Glutamatergic neuron (in vitro differentiated cells): ENCODE results near the gene WASF1. TPM values are rescaled to one million over a fixed set of nuclear protein-coding genes. Genes with fewer than 3 reads are reported as not detected.

ENCODE experiments used
- DNase-seq: peaks from one replicate; pipeline ENCODE4 v3.0.0; 2022
- H3K27ac Mint-ChIP-seq: one replicate; pipeline ENCODE4 v1.8.0; 2020; ENCODE audit warnings: mild to moderate bottlenecking, mixed read lengths, inconsistent platforms; ENCODE audit not compliant: unreplicated experiment
- H3K27me3 Mint-ChIP-seq: one replicate; pipeline ENCODE4 v1.8.0; 2020; ENCODE audit warnings: mild to moderate bottlenecking, moderate library complexity, mixed read lengths, inconsistent platforms; ENCODE audit not compliant: unreplicated experiment
- H3K36me3 Mint-ChIP-seq: one replicate; pipeline ENCODE4 v1.8.0; 2020; ENCODE audit warnings: mild to moderate bottlenecking, mixed read lengths, inconsistent platforms; ENCODE audit not compliant: unreplicated experiment
- H3K4me1 Mint-ChIP-seq: one replicate; pipeline ENCODE4 v1.8.0; 2020; ENCODE audit warnings: mild to moderate bottlenecking, low read depth, mixed read lengths, inconsistent platforms; ENCODE audit not compliant: unreplicated experiment
- H3K4me3 Mint-ChIP-seq: one replicate; pipeline ENCODE4 v1.8.0; 2020; ENCODE audit warnings: mild to moderate bottlenecking, mixed read lengths, inconsistent platforms; ENCODE audit not compliant: unreplicated experiment
- H3K9me3 Mint-ChIP-seq: one replicate; pipeline ENCODE4 v1.8.0; 2020; ENCODE audit warnings: mild to moderate bottlenecking, moderate library complexity, mixed read lengths, inconsistent platforms; ENCODE audit not compliant: unreplicated experiment
- total RNA-seq: library from RNA; stranded (reverse); fragmentation: NEBNext Ultra II Directional; extraction: Animal tissue kit (Norgen Biotek cat#: 25700); gene quantifications from one replicate; pipeline ENCODE4 v1.2.1, GENCODE V29; 2021; ENCODE audit not compliant: unreplicated experiment
- TF ChIP-seq, protein P1 (sequence below): fragments of 200-600 bp; sonication (generic); IDR thresholded peaks from one replicate; pipeline ENCODE4 v1.5.0; 2021; ENCODE audit not compliant: partially characterized antibody, unreplicated experiment

Gene WASF1
- total RNA-seq, 1 donor from 2014 or later: 92.7 TPM

DNA sequence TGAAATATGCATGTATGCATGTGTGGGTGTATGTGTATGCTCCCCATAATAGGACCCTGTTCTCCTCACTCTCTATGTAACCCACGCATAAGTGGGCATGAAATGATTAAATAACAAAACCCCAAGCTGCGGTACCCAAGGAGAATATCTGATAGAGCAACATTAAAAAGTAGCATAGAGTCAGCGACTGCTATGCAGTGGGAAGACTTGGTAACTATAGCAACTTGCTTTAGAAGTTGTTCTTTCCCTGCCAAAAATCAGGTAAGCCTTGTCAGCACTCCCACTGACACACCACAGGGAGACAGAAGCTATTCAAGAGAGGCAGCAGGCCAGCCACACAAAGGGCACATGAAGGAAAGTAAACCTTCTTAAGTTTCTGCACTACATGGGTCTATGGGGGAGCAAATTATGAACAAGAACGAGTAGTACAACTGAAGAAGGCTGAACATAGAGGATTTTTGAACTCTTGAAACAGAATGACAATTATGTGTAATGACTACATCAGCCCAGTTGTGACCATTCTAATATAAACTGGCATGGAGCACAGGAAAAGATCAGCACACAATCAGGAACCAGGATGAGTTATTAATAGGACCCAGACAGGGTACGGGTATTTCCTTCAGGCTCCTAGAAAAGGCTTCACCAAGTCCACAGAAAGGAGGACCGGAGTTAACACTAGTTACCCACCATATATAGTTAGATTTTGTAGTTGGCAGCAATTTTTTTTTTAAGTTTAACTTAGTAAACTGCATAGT lies 111.5 kb downstream of the WASF1 start:
- no peak overlapping the region for H3K27ac Mint-ChIP-seq

DNA sequence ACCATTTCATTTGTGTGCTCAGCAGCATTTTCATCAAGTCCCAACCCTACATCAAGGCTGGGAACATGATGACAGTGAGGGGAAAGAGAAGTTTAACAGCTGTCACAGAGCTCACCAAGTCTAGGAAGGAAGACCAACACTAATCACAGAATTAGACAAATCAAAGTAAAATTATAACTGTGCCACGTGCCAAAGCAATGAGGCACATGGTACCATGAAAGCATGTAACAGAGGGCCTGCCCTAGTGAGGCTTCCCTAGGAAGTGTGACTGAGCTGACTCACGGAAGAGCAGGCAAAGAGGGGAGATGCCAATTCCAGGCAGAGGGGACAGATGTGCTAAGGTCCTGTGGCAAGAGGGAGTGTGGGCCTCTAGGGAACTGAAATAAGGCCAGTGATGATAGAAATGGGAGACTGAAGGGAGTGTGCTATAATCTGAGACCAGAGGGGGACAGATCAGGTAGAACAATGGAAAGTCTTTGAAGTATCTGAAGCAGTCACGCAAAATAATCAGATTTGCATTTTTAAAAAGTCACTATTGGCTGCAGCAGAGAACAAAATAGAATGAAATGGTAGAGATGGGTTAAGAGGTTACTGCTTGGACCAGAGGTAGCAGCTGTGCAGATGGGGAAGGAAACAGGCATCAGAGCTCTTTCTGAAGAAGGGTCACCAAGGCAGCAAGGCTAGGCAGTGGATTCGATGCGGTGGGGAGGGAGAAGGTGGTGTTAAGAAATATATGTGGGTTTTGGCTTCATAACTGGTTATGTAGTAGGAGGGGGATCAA lies 114.5 kb downstream of the WASF1 start:
- no peaks in the 10 kb centered on the region for H3K36me3 Mint-ChIP-seq
- H3K27me3 Mint-ChIP-seq: peaks cover 3% of the 10 kb centered on the region
- H3K4me3 Mint-ChIP-seq: no peak overlapping the region
- no peak overlapping the region for H3K27ac Mint-ChIP-seq
- H3K9me3 Mint-ChIP-seq: peaks cover 1% of the 10 kb centered on the region
- H3K4me1 Mint-ChIP-seq: no peaks in the 10 kb centered on the region
- TF ChIP-seq, protein P1, sequence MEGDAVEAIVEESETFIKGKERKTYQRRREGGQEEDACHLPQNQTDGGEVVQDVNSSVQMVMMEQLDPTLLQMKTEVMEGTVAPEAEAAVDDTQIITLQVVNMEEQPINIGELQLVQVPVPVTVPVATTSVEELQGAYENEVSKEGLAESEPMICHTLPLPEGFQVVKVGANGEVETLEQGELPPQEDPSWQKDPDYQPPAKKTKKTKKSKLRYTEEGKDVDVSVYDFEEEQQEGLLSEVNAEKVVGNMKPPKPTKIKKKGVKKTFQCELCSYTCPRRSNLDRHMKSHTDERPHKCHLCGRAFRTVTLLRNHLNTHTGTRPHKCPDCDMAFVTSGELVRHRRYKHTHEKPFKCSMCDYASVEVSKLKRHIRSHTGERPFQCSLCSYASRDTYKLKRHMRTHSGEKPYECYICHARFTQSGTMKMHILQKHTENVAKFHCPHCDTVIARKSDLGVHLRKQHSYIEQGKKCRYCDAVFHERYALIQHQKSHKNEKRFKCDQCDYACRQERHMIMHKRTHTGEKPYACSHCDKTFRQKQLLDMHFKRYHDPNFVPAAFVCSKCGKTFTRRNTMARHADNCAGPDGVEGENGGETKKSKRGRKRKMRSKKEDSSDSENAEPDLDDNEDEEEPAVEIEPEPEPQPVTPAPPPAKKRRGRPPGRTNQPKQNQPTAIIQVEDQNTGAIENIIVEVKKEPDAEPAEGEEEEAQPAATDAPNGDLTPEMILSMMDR: no peak
- no peak for DNase-seq

More for the DNA sequence above, 111.5 kb downstream of the WASF1 start:
- no peaks in the 10 kb centered on the region for H3K36me3 Mint-ChIP-seq
- H3K27me3 Mint-ChIP-seq: peaks cover 3% of the 10 kb centered on the region
- DNase-seq: no peak
- H3K4me3 Mint-ChIP-seq: no peak overlapping the region
- TF ChIP-seq, protein P1: no peak
- H3K4me1 Mint-ChIP-seq: no peaks in the 10 kb centered on the region
- peaks cover 1% of the 10 kb centered on the region for H3K9me3 Mint-ChIP-seq

DNA sequence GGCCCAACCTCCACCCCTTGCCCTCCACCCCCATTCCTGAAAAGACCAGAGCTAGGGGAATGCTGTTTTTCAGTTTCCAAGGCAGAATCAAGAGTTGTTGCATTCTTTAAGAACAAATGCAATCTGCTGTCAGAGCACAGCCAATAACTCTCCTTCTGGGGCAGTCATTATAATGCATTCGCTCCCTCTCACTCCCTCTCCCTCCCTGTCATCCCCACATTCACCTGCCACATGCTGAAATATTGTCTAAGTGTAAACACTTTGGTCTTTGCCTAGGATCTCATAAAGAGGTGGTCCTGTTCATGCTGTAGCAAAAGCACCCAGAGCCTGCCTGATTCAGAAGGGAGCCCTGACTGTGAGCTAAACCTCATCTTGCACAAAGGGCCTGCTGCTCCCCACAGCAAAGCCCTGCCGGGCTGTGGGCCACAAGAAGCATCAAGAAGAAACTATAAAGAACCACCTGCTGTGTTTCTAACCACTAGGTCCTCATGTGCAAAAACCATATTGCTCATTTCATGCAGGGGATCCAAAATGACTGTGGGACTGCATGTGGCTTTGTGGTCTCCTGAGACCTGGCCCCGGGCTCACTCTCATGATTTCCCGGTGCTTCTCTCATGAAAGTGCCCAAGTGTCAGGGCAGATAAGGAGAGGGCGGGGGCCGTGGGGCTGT lies 115.7 kb downstream of the WASF1 start:
- peaks cover 3% of the 10 kb centered on the region for H3K27me3 Mint-ChIP-seq
- no peak overlapping the region for H3K27ac Mint-ChIP-seq
- DNase-seq: no peak
- no peaks in the 10 kb centered on the region for H3K36me3 Mint-ChIP-seq
- TF ChIP-seq, protein P1: no peak
- H3K4me1 Mint-ChIP-seq: no peaks in the 10 kb centered on the region
- no peaks in the 10 kb centered on the region for H3K9me3 Mint-ChIP-seq
- no peak overlapping the region for H3K4me3 Mint-ChIP-seq

DNA sequence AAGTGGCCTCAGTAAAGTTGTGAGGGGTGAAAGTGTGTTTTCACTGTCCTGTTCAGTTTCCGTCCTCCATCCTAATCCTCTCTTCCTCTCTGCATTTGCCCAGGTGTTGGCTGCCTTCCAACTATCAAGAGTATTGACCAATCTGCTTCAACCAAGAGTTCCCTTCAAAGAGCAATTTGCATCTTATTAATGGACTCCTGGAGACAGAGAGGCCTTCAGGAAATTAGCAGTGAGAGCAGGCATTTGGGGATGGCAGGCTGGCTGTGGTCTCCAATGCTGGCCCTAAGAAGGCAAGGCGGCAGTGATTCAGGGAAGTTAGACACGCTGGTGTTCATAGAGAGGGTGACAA lies 124.1 kb downstream of the WASF1 start:
- Mint-ChIP-seq H3K4me1 (no peaks in the 10 kb centered on the region), H3K4me3 (no peak overlapping the region), H3K36me3 (no peaks in the 10 kb centered on the region), H3K9me3 (no peaks in the 10 kb centered on the region), H3K27me3 (peaks cover 3% of the 10 kb centered on the region), H3K27ac (no peak overlapping the region)
- TF ChIP-seq, protein P1: no peak
- no peak for DNase-seq
